GM20000 (cell line): ENCODE data around the gene SIGLEC12.
"Not testable (repeated sequence)": the region's sequence is repeated elsewhere in the genome, so short reads cannot be mapped to it uniquely, and the experiment has no call there.

Experiments used
- DNase-seq: peaks from one replicate; pipeline ENCODE4 v3.0.0; 2012; ENCODE audit warnings: low spot score
- TF ChIP-seq, protein P1 (sequence below): IDR thresholded peaks from 2 replicates; pipeline ENCODE4 v1.5.1; 2012; ENCODE audit warnings: mild to moderate bottlenecking, control low read depth; ENCODE audit errors: extremely low read depth, missing control alignments

The SIGLEC12 gene

DNA sequence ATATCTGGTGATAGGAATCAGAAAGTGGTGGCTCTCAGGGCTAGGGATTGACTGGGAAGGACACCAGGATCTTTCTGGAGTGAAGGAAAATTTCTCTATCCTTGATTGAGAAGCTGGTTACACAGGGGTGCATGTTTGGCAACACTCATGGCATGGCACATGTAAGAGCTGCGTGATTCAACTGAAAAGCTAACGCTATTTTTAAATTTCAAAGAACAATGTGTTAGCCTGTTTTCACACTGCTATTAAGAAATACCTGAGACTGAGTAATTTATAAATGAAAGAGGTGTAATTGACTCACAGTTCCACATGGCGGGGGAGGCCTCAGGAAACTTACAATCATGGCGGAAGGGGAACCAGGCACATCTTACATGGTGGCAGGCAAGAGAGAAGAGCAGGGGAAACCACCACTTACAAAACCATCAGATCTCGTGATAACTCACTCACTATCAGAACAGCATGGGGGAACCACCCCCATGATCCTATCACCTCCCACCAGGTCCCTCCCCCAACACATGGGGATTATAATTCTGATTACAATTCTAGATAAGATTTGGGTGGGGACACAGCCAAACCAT, 50.8 kb downstream of the SIGLEC12 start:
- TF ChIP-seq, protein P1, sequence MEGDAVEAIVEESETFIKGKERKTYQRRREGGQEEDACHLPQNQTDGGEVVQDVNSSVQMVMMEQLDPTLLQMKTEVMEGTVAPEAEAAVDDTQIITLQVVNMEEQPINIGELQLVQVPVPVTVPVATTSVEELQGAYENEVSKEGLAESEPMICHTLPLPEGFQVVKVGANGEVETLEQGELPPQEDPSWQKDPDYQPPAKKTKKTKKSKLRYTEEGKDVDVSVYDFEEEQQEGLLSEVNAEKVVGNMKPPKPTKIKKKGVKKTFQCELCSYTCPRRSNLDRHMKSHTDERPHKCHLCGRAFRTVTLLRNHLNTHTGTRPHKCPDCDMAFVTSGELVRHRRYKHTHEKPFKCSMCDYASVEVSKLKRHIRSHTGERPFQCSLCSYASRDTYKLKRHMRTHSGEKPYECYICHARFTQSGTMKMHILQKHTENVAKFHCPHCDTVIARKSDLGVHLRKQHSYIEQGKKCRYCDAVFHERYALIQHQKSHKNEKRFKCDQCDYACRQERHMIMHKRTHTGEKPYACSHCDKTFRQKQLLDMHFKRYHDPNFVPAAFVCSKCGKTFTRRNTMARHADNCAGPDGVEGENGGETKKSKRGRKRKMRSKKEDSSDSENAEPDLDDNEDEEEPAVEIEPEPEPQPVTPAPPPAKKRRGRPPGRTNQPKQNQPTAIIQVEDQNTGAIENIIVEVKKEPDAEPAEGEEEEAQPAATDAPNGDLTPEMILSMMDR = no peak
- DNase-seq = no peak

DNA sequence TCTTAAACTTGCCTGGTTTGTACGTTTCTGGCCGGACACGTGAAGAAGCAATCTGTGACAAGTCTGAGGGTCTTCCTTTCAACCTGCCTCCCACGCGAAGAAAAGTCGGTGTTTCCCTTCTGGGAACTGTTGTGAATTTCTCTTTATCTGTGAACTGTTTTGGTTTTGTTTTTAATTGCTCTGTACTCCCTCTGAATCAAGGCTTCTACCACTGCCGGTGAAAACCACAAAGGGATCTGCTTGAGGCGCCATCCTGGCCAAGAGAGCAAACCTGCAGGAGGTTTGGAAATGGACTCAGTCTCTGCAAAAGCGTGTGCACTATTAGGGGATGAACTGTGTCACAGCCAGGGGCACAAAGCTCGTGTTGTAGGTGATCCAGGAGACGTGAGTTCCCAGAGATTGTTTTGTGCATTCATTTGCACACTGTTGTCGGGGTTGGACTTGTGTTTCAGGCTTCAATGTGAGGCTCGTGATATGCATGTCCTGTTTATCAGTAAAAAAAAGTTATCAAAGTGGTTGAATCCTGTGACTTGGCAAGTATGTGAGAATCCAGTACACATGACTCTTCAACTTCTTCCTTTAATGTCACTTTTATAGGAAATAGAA, 53.1 kb downstream of the SIGLEC12 start:
- no peak for DNase-seq
- TF ChIP-seq, protein P1 = no peak

DNA sequence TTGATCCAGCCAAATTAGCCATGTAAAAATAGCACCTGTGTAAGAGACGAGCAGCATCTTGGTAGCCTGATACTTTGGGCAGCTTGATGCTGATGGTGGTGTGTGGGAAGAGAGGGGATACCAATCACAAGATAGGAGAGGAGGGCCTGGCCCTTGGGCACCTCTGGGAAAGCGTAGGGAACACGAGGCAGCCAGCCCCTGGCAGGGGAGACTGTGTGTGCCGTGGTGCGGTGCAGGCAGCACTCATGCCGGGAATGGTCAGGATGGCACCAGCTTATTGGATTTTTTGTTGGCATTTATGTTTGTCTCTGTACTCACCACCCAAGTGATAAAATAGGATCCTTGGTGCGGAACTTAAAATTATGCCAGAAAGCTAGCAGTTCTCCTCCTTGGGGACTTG, 53.6 kb downstream of the SIGLEC12 start:
- no peak for DNase-seq
- TF ChIP-seq, protein P1 = no peak

DNA sequence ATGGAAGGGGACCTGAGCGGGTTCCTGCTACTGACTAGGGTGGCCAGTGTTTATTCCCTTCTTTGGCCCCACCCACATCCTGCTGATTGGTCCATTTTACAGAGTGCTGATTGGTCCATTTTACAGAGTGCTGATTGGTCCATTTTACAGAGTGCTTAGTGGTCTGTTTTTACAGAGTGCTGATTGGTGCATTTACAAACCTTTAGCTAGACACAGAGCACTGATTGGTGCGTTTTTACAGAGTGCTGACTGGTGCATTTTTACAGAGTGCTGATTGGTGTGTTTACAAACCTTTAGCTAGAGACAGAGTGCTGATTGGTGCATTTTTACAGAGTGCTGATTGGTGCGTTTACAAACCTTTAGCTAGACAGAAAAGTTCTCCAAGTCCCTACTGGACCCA, 54.1 kb downstream of the SIGLEC12 start:
- DNase-seq = not testable (repeated sequence)

DNA sequence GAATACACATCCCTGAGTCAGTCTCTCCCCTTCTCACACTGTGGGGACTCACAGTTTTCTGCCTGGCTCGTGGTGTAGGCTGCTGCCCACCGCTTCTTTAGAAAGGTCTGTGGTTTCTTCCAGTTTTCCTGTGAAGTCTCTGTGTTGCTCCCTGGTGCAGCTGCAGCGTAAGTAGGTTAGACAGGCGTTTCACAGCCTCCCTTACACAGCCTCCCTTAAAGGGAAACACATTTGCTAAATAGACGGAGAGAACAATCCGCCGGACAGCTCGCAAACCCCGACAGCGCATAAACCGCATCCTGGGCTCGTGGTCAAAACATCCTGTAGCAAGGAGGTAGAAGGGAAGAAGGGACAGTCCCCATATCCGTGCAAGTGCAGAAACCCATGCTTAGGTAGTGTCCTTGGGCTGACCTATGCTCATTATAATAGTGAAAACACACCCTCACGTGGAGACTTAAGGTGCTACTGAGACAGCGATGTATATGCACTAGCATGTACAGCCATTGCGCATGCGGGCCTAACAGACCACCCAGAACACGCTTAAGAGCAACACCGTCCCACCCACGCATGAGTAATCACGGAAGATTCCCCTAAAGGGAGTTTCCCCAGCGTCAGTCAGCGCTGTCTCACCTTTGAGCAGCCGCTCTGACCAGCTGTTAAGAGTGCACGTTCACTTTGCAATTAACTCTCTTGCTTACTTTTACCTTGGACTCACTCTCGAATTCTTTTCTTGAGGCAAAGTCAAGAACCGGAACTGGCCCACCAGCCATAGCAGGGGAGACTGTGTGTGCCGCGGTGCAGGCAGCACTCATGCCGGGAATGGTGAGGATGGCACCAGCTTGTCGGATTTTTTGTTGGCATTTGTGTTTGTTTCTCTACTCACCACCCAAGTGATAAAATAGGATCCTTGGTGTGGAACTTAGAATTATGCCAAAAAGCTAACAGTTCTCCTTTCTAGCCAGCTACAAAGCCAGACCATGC, 59.9 kb downstream of the SIGLEC12 start:
- TF ChIP-seq, protein P1 = no peak
- DNase-seq = peak; percentile 75
